ENCODE results near the gene SFI1.
"Not testable (repeated sequence)": the region's sequence is repeated elsewhere in the genome, so short reads cannot be mapped to it uniquely, and the experiment has no call there.

Gene SFI1

DNA sequence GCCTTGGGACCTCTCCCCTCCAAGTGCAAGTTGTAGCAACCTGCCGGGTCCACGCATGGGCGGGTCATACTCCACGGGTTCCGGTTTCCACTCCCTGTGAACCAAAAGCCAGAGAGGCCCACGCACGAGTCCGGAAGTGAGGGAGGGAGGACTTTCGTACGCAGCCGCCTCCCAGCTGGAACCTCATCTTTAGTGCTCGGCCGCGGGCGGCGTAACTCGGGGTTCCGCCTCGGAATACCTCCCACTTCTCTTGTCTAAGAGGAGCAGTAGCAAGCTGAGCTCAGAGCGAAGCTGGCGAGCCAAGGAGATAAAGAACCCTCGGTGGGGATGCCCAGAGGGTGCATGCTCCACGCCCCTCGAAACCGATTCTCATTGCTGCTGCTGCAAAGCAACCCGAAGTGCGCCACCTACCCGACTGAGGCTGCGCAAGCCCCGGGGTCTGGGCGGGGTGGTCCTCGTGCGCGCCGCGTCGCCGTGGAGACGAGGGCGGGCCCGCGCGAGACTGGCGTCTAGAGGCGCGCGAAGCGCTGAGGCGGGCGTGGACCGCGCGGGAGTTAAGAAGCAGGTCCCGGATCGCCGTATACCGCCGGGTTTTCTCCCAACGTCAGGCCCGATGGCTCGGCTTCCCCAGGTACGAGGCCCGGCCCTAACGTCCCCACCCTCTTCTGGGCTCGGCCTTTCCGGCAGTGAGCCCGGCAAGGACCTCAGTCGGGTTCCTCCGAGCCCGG lies at the start of gene SFI1:
TSS of gene SFI1 (plus strand) at position 530 of the 728 bp plus-strand sequence. CDS start 11,749 bp downstream, outside the sequence.
- DNase-seq (ENCODE audit: low read depth): peak; percentile 82

- DNase-seq (ENCODE audit: low read depth): no peak
These were observed 49.6 kb upstream of the SFI1 start for GRCh38 chr22:31446767-31447166.

- no peak for DNase-seq (ENCODE audit: low read depth)
These were observed 49.0 kb upstream of the SFI1 start for GRCh38 chr22:31447337-31447736.

DNA sequence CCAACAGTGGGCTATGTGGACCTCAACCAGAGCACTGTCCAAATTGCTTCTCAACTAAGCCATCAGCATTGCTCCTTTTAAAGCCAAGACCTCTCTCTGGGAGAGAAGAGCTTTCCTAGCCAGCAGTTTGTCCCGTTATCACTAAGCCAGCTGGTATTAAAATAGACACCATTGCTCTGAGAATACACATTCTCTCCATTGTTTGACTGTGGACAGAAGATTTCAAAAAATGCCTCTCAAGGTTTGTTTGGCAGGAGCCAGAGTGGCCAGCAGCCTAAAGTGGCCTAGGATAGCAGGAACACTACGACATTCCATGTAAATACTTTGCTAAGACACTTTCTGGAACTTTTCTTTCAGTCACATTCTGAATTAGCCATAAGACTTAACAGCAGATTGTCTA lies 48.0 kb upstream of the SFI1 start:
- DNase-seq (ENCODE audit: low read depth): no peak

DNA sequence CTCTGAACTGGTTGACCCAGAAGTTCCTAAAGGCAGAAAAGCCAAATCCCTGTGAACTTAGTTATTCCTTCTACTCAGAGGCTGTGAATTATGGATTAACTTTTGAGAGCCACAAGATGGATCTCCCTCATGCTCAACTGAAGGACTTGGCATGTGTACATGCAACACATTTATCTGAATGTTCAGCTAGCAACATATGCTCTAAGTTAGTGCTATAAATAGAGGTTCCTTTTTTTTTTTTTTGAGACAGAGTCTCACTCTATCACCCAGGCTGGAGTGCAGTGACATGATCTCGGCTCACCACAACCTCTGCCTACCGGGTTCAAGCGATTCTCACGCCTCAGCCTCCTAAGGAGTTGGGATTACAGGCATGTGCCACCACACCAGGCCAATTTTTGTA lies 46.8 kb upstream of the SFI1 start:
- DNase-seq (ENCODE audit: low read depth): no peak

GRCh38 chr22:31451709-31452571 lies 44.4 kb upstream of the SFI1 start:
- peak; percentile 64 for DNase-seq (ENCODE audit: low read depth)

- DNase-seq (ENCODE audit: low read depth): no peak
These were observed 34.6 kb upstream of the SFI1 start for GRCh38 chr22:31461699-31462098.

- no peak for DNase-seq (ENCODE audit: low read depth)
These were observed 31.0 kb upstream of the SFI1 start for GRCh38 chr22:31465307-31465706.

GRCh38 chr22:31474743-31475142 lies 21.6 kb upstream of the SFI1 start:
- DNase-seq (ENCODE audit: low read depth): peak; percentile 54

DNA sequence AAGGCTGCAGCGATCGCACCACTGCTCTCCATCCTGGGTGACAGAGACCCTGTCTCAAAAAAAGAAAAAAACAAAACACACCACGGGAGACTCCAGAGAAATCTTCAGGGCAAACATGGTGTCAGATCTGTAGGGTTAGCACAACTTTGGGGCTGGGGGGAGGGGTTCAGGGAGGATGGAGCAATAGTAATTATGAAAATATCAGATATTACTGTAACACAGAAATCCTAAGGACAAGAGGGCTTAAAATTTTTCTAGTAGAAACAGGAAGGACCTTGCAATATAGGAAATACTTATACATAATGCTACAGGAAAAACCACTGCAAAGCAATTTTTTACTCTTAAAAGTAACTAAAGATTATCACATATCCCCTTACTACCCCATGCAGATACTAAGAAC lies 20.5 kb upstream of the SFI1 start:
- no peak for DNase-seq (ENCODE audit: low read depth)

GRCh38 chr22:31477329-31477728 lies 19.0 kb upstream of the SFI1 start:
- no peak for DNase-seq (ENCODE audit: low read depth)

DNA sequence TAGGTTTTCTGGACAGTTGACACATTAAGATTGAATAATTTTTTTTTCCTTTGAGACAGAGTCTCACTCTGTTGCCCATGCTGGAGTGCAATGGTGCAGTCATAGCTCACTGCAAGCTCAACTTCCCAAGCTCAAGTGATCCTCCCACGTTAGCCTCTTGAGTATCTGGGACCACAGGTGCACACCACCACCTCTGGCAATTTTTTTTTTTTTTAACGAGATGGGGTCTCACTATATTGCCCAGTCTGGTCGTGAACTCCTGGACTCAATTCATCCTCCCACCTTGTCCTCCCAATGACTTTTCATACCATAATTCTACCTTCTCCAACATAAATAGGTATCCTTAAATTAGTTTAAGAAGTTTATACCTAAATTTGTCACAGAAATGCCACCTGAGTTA lies 15.2 kb upstream of the SFI1 start:
- DNase-seq (ENCODE audit: low read depth): no peak

GRCh38 chr22:31482470-31482869 lies 13.9 kb upstream of the SFI1 start:
- DNase-seq (ENCODE audit: low read depth): not testable (repeated sequence)

DNA sequence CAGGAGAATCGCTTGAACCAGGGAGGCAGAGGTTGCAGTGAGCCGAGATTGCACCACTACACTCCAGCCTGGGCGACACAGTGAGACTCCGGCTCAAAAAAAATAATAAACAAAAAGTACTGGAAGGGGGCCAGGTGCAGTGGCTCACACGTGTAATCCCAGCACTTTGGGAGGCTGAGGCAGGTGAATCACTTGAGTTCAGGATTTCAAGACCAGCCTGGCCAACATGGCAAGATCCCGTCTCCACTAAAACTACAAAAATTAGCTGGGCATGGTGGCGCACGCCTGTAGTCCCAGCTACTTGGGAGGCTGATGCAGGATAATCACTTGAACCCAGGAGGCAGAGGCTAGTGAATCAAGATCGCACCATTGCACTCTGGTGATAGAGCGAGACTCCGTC lies 10.0 kb upstream of the SFI1 start:
- not testable (repeated sequence) for DNase-seq (ENCODE audit: low read depth)

DNA sequence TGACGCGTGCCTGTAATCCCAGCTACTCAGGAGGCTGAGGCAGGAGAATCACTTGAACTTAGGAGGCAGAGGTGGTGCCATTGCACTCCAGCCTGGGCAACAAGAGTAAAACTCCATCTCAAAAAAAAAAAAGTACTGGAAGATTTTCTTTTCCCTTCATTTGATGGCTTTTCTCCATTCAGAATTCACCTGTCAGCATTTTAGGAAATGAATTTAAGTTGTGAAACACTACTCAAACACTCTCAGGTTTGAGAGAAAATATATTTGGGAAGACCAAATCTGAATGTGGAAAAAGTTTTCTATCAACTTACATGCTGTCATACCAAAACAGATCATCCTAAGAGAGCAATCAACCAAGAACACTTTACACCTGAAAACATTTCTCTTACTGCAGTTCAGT lies 9.4 kb upstream of the SFI1 start:
- no peak for DNase-seq (ENCODE audit: low read depth)

- no peak for DNase-seq (ENCODE audit: low read depth)
These were observed 7.9 kb upstream of the SFI1 start for GRCh38 chr22:31488346-31488883.

DNA sequence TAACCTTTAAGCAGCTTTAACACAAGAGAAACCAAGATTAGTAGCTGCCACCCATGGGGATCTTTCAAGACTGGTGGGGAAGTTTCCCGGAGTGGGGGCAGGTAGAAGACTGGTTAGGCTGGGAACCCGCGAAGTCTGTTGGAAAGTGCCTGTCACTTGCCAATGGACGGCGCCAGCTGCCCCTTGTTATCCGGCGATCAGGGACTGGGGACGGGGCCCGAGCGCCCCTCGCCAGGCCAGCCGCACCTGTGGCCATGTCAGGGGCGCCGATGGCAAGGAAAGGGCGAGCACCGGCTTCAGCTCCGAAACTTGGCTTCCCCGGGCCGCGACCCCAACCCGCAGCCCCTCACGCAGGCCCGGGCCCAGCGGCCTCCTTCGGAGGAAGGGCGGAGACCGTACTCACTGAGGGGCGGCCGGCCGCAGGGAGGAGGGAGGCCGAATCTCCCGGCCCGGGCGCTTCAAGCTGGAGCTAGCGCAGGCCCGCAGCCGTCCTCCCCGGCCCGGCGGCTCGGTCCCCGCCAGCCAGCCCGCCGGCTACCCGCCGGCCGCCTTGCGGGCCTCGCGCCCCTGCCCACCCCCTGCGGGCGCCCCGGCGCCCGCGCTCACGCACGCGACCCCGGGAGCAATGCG lies 7.2 kb upstream of the SFI1 start:
- no peak for DNase-seq (ENCODE audit: low read depth)

DNA sequence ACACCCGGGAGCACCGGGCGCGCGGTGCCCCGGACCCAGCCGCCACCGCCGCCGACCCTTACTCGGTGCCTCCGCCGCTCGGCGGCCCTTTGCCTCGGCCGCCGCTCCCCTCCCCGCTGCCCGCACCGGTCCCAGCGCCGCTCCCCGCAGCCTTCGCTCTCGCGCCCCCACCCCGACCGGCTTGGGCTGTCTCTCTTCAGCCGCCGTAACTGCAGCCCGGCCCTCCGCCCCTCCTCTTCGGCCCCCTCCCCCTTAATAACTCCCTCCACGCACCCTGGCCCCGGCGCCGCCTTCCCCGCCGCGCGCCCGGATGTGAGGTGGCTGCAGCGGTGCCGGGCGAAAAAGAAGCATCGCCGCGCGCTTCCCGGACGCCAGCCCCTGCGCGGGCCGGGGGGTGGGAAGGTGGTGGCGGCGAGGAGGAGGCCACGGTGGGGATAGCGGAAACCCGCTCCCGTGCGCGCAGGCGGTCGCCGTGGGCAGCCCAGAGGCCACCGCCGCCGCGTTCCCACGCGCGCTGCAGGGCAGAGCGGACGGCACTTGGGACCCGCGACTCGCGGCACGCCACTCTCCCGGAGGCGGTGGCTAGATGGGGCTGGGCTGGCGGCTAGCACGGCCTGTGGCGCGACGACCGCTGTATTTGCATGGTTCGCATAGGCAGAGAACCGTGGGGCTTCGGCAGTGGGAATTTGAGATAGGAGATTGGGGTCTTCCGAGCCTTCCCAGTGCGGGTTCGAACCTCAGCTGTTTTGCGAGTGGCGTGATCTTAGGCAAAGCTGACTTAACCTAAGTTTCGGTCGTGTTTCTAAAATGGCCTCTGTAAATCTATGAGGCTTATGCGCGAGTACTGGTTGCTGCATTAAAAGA lies 6.5 kb upstream of the SFI1 start, which contains the start of gene EIF4ENIF1:
TSS of gene EIF4ENIF1 (minus strand) at position 211 of the 864 bp plus-strand sequence. CDS start 1,124 bp downstream, outside the sequence.
- DNase-seq (ENCODE audit: low read depth): peak; percentile 72

- DNase-seq (ENCODE audit: low read depth): peak; percentile 23
These were observed 5.8 kb upstream of the SFI1 start for GRCh38 chr22:31490496-31490925.

DNA sequence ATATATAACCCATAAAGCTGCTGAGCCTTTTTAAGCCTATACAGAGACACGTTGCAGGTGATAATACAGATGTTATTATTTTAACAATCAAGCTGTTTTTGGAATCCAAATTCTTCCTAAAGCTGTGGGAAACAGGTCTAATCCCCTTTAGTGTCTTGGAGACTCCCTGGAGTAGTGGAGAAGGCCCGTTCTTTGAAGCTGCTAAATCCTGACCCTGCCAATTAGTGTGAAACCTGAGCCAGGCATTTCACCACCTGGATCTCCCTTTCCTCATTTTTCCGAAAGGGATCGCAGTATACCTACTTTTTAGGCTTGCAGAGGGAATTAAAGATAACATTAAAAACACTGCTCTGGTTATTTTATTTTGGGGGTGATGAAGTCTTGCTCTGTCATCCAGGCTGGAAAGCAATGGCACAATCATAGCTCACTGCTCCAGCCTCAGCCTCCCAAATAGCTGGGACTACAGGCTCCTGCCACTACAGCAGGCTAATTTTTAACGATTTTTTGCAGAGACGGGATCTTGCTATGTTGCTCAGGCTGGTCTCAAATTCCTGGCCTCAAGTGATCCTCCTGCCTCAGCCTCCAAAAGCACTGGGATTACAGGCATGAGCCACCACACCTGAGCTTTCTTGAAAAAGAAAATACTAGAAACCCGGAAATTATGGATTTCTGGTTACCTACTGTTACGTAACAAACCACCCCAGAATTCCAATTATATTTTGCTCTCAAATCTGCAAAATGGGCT lies 4.9 kb upstream of the SFI1 start:
- DNase-seq (ENCODE audit: low read depth): no peak

GRCh38 chr22:31492151-31492550 lies 4.2 kb upstream of the SFI1 start:
- DNase-seq (ENCODE audit: low read depth): no peak
